ENCODE results near the gene KCNJ10.

Gene KCNJ10

DNA sequence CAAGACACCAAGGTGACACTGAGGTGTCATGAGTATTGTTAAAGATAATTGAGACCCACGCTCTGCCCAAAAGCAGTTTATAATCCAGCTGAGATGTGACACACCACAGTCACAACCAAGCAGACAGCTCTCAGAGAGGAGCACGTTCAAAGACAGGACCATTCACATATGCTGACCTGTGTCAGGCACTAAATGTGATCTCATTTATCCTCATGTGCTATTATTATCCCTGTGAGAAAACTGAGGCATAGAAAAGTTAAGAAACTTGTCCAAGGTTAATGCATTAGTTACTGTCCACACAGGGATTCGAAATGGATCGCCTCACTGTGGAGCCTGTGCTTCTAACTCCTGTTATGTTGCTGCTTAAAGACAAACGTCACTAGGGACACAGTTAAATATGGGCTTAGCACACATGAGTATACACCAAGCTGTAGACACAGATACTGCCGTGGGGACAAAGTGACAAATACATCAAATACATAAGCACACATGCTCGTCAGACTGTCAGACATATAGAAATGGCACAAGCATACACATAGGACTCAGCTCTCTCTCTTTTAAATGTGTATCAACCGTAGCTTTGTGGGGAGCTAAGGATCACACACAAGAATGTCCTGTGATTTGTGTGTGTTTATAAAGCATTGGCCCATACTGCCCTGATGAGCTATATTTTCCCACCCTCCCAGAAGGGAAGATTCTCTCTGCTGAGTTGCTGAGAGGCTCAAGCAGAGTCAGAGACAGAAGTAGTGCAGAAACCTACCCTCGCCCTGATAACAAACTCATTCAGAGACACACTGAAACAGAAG lies 32.0 kb upstream of the KCNJ10 start:
- Histone ChIP-seq H3K79me2 (ENCODE audit: control insufficient read depth, low read length) (peaks cover 14% of the 10 kb centered on the region), H3K27me3 (ENCODE audit: control insufficient read depth, low read length) (no peaks in the 10 kb centered on the region), H3K27ac (ENCODE audit: low read depth, low read length) (no peak overlapping the region), H3K9me3 (ENCODE audit: control insufficient read depth, insufficient read depth, low read length) (no peaks in the 10 kb centered on the region), H4K20me1 (ENCODE audit: control insufficient read depth, insufficient read depth, low read depth, low read length) (no peaks in the 10 kb centered on the region), H3K9me2 (replicated peaks; ENCODE audit: control insufficient read depth, low read length) (no peaks in the 10 kb centered on the region), H3K4me1 (ENCODE audit: control insufficient read depth, low read length) (peaks cover 32% of the 10 kb centered on the region), H3K4me2 (ENCODE audit: low read length) (peak overlapping the region; percentile 73), H3F3A (ENCODE audit: control insufficient read depth, insufficient read depth) (0 out of 2 replicates have a peak, but pooled peaks cover 4% of the 10 kb centered on the region), H3K36me3 (ENCODE audit: control insufficient read depth, low read length) (no peaks in the 10 kb centered on the region), H3K4me3 (ENCODE audit: low read length) (peak overlapping the region; percentile 61)
- TF ChIP-seq EZH2phosphoT487 (IDR thresholded peaks at IDR 0.05; ENCODE audit: borderline replicate concordance, low read length) = no peak
- TF ChIP-seq, protein P1, sequence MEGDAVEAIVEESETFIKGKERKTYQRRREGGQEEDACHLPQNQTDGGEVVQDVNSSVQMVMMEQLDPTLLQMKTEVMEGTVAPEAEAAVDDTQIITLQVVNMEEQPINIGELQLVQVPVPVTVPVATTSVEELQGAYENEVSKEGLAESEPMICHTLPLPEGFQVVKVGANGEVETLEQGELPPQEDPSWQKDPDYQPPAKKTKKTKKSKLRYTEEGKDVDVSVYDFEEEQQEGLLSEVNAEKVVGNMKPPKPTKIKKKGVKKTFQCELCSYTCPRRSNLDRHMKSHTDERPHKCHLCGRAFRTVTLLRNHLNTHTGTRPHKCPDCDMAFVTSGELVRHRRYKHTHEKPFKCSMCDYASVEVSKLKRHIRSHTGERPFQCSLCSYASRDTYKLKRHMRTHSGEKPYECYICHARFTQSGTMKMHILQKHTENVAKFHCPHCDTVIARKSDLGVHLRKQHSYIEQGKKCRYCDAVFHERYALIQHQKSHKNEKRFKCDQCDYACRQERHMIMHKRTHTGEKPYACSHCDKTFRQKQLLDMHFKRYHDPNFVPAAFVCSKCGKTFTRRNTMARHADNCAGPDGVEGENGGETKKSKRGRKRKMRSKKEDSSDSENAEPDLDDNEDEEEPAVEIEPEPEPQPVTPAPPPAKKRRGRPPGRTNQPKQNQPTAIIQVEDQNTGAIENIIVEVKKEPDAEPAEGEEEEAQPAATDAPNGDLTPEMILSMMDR (IDR thresholded peaks at IDR 0.05; ENCODE audit: low read depth, low read length, poor library complexity, severe bottlenecking) = no peak

GRCh38 chr1:160101037-160101716 lies 31.2 kb upstream of the KCNJ10 start:
- TF ChIP-seq EZH2phosphoT487 (IDR thresholded peaks at IDR 0.05; ENCODE audit: borderline replicate concordance, low read length) = no peak
- TF ChIP-seq, protein P1 (IDR thresholded peaks at IDR 0.05; ENCODE audit: low read depth, low read length, poor library complexity, severe bottlenecking) = peak; percentile 99

DNA sequence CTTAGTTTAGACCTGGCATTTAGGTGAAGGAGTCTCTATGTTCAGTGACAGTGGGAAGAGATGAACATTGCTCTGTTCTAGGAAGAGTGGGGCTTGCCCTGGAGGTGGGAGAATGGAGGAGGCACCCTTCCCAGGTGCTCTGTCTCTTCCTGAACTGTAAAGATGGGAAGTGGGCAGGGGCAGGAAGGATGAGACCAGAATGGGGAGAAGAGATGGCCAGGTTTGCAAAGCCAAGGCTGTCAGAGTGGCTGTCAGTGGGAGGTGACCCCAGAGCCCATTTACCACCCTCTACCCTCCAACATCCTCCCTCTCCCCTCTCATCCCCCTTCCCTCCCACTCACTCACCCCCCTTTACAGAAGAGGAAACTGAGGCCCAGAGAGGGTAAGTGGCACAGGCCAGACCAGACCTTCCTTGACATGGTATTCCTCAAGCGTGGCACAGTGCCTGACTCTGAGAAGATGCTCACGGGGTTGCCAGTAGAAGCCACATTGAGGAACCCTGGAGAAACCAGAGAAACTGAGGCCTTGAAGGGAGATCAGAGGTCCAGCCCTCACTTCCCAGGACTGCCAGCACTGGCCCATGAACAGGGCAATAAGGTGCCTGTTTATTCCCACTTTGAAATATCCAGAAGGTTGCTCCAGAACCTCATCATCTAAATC lies 29.9 kb upstream of the KCNJ10 start:
- Histone ChIP-seq H3F3A (ENCODE audit: control insufficient read depth, insufficient read depth) (0 out of 2 replicates have a peak, but pooled peaks cover 4% of the 10 kb centered on the region), H3K27me3 (ENCODE audit: control insufficient read depth, low read length) (no peaks in the 10 kb centered on the region), H3K4me2 (ENCODE audit: low read length) (peak overlapping the region; percentile 99), H3K36me3 (ENCODE audit: control insufficient read depth, low read length) (peaks cover under 1% of the 10 kb centered on the region; the same call in 1 of the 2 replicates), H3K4me3 (ENCODE audit: low read length) (peak overlapping the region; percentile 82), H3K79me2 (ENCODE audit: control insufficient read depth, low read length) (peaks cover 28% of the 10 kb centered on the region), H3K9me3 (ENCODE audit: control insufficient read depth, insufficient read depth, low read length) (no peaks in the 10 kb centered on the region), H4K20me1 (ENCODE audit: control insufficient read depth, insufficient read depth, low read depth, low read length) (no peaks in the 10 kb centered on the region), H3K9me2 (replicated peaks; ENCODE audit: control insufficient read depth, low read length) (no peaks in the 10 kb centered on the region), H3K4me1 (ENCODE audit: control insufficient read depth, low read length) (peaks cover 42% of the 10 kb centered on the region), H3K27ac (ENCODE audit: low read depth, low read length) (no peak overlapping the region)
- TF ChIP-seq, protein P1 (IDR thresholded peaks at IDR 0.05; ENCODE audit: low read depth, low read length, poor library complexity, severe bottlenecking) = no peak

More at GRCh38 chr1:160101037-160101716, 31.2 kb upstream of the KCNJ10 start:
- Histone ChIP-seq H3K9me3 (ENCODE audit: control insufficient read depth, insufficient read depth, low read length) (no peaks in the 10 kb centered on the region), H3K4me3 (ENCODE audit: low read length) (peak overlapping the region; percentile 61), H4K20me1 (ENCODE audit: control insufficient read depth, insufficient read depth, low read depth, low read length) (no peaks in the 10 kb centered on the region), H3F3A (ENCODE audit: control insufficient read depth, insufficient read depth) (0 out of 2 replicates have a peak, but pooled peaks cover 4% of the 10 kb centered on the region), H3K9me2 (replicated peaks; ENCODE audit: control insufficient read depth, low read length) (no peaks in the 10 kb centered on the region), H3K4me2 (ENCODE audit: low read length) (peak overlapping the region; percentile 73), H3K27me3 (ENCODE audit: control insufficient read depth, low read length) (no peaks in the 10 kb centered on the region), H3K36me3 (ENCODE audit: control insufficient read depth, low read length) (no peaks in the 10 kb centered on the region), H3K27ac (ENCODE audit: low read depth, low read length) (no peak overlapping the region), H3K4me1 (ENCODE audit: control insufficient read depth, low read length) (peaks cover 39% of the 10 kb centered on the region), H3K79me2 (ENCODE audit: control insufficient read depth, low read length) (peaks cover 21% of the 10 kb centered on the region)
